ENCODE data around the gene SOBP.
"Not testable (repeated sequence)": the region's sequence is repeated elsewhere in the genome, so short reads cannot be mapped to it uniquely, and the experiment has no call there.

The SOBP gene, protein sequence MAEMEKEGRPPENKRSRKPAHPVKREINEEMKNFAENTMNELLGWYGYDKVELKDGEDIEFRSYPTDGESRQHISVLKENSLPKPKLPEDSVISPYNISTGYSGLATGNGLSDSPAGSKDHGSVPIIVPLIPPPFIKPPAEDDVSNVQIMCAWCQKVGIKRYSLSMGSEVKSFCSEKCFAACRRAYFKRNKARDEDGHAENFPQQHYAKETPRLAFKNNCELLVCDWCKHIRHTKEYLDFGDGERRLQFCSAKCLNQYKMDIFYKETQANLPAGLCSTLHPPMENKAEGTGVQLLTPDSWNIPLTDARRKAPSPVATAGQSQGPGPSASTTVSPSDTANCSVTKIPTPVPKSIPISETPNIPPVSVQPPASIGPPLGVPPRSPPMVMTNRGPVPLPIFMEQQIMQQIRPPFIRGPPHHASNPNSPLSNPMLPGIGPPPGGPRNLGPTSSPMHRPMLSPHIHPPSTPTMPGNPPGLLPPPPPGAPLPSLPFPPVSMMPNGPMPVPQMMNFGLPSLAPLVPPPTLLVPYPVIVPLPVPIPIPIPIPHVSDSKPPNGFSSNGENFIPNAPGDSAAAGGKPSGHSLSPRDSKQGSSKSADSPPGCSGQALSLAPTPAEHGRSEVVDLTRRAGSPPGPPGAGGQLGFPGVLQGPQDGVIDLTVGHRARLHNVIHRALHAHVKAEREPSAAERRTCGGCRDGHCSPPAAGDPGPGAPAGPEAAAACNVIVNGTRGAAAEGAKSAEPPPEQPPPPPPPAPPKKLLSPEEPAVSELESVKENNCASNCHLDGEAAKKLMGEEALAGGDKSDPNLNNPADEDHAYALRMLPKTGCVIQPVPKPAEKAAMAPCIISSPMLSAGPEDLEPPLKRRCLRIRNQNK

DNA sequence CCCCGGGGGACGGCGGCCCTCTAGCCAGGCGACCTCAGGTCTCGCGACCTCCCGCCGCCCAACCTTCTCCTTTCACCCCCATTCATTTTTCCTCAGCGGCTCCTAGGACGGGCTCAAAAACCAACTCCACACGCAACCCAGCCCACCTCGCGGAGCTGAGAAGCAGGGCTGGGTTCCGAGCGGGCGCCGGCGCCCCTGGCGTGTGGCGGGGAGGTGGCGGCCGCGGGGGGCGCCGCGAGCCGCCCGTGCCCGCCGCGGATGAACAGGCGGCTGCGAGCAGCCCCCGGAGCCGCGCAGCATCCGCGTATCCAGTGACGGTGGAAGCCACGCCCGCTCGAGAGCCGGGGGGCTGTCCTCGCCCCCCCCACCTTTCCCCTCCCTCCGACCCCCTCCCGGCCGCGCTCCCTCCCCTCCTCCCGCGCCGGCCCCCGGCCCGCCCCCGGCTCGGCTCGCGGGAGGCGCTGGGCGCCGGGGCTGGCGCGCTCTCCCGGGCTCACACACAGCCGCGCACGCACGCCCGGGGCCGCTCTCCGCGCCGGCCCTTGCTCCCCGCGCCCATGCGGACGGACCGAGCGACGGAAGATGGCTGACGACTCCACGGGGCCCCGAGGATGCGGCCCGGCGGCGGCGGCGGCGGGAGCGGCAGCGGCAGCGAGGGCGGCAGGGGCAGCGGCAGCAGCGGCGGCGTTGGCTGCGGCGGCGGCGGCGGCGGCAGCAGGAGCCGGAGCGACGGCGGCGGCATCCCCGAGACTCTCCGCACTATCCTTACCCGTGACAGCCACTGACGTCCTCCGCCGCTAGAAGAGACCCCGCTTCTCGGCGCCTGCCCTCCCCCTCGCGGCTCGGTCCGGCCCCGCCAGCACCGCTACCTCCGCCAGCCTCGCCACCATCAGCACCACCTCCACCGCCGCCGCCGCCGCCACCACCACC lies at the start of gene SOBP:
Gene SOBP (plus strand): TSS at position 482 of the 930 bp plus-strand sequence. CDS start 500 bp downstream, outside the sequence.
- no peak for DNase-seq

DNA sequence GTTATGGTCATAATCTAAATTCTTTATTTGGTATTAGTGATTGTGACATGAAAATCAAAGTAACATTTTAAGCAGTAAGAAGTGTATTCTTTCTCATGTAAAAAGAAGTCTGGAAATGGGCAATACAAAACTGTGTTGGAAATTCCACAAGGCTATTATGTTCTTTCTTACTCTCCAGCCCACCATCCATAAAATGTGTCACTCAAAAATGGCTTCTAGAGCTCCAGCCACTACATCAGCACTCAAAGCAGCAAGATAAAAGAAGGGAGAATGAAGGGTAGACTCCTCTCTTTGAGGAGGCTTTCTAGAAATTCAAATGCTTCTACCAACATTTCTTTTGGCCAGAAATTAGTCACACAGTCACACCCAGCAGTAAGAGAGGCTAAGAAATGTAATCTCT lies 49.0 kb upstream of the SOBP start:
- DNase-seq, result no peak

- DNase-seq, result no peak
Measured at GRCh38 chr6:107441682-107442081, 48.2 kb upstream of the SOBP start.

DNA sequence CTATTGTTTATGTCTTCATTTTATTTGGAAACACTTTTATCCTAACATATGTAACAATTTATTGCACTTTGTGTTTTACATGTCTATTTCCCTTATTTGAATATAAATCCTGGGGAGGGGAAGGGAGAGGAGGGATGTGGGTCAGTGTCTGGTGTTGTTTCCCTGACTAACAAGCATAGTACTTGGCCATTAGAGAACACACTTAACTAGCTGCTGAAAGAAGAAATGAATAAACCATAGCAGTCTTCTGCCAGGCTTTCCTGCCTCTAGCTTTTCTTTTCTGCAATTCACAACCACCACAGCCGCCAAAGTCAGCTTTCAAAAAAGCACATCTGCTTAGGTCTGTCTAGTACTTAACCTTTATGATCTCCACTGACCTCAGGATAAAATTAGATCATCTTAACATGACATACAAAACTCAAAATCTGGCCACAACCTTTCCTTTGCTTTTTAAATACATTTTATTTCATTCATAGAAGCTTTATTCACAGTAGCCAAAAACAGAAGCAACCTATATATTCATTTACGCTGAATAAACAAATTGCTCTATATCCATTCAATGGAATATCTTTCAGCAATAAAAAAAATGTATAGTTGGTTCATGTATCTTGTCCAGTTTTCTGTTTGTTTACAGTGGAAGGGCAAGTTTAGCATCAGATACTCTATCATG lies 46.8 kb upstream of the SOBP start:
- DNase-seq, result no peak

GRCh38 chr6:107443608-107444267 lies 46.2 kb upstream of the SOBP start:
- DNase-seq, result no peak

- DNase-seq, result no peak
Measured at GRCh38 chr6:107444277-107444676, 45.6 kb upstream of the SOBP start.

GRCh38 chr6:107447663-107448216 lies 42.2 kb upstream of the SOBP start:
- DNase-seq, result no peak

GRCh38 chr6:107448776-107449175 lies 41.1 kb upstream of the SOBP start:
- DNase-seq, result no peak

DNA sequence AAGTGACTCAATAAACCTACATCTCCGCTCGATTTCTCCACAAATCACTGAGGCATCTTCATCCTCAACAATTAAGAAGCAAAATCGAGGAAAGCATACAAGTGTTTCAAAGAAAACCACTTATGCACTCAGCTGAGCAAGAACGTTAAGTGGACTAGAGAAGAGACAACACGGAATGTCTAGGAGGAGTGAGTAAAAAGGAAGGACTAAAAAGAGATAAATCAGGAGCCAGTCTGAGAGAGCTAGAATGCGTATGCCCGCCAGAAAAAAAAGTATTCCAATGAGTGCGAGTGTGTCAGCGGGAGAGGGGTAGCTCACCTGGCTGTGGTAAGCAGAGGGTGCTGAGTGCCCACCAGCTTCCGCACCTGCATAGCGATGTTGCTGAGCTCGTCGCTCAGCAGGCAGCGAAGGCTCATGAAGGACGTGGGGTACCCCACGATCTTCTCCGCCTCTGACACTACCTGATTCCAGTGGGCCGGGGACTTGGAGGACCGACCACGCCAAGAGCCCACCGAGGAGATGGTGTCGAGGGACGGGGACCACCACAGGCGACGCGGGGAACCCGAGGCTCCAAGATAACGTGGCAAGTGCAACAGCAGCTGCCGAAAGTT lies 31.1 kb upstream of the SOBP start:
- no peak for DNase-seq

GRCh38 chr6:107459283-107460082 lies 30.4 kb upstream of the SOBP start, which contains the start of gene PDSS2:
Gene PDSS2 (minus strand): TSS chr6:107459564. CDS start chr6:107459285, 279 bp downstream.
- peak; percentile 92 for DNase-seq

DNA sequence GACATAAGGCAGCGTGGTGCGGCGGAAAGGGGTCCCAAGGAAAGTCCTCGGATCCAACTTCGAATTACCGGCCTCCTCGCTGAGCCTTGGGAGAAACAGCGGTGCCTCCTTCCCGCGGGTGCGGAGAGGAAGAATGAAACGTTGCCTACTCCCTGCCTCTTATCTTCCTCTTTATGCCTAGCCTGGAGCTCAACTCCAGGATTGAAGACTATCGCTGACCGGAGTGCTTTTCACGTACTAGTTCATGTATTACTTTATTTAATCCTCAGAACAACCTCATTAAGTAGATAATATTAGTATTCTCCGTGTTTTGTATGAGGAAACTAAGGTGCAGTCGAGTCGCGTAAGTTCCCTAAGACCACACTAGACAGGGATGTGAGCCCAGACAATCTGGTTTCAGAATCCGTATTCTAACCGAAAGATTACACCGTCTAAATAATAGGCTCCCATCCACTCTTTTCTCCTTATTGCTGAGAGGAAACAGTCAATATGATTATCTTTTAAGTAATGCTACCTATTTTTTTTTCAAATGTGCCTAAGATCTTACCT lies 29.8 kb upstream of the SOBP start:
- no peak for DNase-seq

GRCh38 chr6:107466062-107466461 lies 23.9 kb upstream of the SOBP start:
- DNase-seq, result no peak

GRCh38 chr6:107470364-107470763 lies 19.6 kb upstream of the SOBP start:
- DNase-seq, result no peak

DNA sequence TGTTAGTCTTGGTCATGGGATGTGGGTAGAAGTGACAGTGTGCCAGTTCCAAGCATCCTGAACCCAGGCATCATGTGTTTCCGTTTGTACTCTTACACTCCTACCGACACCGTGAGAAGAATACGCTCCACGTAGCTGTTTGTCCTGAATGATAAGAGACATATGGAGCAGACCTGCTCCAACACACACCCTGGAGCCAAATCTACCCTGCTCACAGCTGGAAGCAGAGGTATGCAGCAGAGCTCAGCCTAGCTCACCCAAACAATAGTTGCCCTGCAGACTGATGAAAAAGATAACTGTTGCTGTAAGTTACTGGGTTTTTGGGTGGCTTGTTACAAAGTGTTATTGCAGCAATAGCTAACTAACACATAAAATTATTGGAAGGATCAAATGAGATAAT lies 16.3 kb upstream of the SOBP start:
- DNase-seq, result no peak

DNA sequence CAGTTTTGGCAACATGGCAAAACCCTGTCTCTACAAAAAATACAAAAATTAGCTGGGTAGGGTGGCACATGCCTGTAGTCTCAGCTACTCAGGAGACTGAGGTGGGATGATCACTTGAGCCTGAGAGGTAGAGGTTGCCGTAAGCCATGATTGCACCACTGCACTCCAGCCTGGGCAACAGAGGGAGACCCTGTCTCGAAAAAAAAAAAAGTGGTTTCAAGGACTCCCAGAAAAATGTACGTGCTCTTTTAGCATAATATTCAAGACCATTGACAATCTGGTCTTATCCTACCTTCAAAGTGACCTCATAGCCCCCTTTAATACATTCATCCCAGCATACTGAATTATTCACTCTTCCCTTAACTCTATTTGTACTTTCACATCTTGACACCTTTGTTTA lies 14.6 kb upstream of the SOBP start:
- not testable (repeated sequence) for DNase-seq

DNA sequence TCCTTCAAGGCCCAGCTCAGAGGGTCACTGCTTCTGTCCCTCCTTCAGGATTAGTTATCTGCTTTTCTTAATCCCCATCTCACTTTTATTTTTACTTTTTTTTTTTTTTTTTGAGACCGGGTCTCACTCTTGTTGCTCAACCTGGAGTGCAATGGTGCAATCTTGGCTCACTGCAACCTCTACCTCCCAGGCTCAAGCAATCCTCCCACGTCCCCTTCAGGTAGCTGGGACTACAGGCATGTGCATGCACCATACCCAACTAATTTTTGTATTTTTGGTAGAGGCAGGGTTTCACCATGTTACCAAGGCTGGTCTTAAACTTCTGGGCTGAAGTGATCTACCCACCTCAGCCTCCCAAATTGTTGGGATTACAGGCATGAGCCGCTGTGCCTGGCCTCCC lies 14.1 kb upstream of the SOBP start:
- not testable (repeated sequence) for DNase-seq

DNA sequence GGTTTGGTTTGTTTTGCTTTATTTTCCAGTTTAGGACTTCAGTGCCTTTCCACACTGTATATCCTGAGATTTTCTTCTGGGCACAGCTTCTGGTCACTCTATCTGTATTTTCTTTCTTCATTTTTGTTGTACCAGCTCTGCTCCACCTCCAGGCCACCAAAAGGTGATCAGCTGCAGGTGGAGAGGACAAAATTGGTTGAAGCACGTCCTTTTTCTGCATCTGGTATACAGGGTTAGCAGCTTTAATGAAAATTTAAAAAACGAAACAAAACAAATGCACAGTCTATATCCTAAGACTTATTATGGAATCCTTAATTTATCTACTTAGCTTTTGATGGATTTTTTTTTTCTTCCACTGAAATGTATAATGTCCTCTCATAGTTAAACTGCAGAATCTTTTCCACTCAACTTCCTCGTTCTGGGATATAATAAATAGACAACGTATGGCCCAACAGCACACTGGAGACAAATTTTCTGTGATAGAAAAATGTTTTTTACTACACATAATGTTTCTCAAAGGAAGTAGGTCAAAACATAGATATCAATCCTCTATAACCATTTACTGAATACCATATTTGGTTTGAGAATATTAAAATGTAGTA lies 10.7 kb upstream of the SOBP start:
- no peak for DNase-seq

- DNase-seq, result no peak
Measured at GRCh38 chr6:107485157-107485556, 4.8 kb upstream of the SOBP start.

Data from GOT3 (cell line).